ENCODE results near the gene ECM2.

- TF ChIP-seq CTCF (IDR thresholded peaks at IDR 0.05) (no peak), POLR2A (IDR thresholded peaks at IDR 0.05) (no peak), POLR2AphosphoS5 (IDR thresholded peaks at IDR 0.05; ENCODE audit: insufficient read depth in 1 of 2, low read depth in 1 of 2) (no peak)
Measured at GRCh38 chr9:92547356-92547755, 11.6 kb upstream of the ECM2 start.
